Transverse colon (tissue), 4 donors: Measurements from ENCODE around the gene STAG1. TPM values are rescaled to one million over a fixed set of nuclear protein-coding genes. Genes with fewer than 3 reads are reported as not detected.
"Not testable (repeated sequence)": the region's sequence is repeated elsewhere in the genome, so short reads cannot be mapped to it uniquely, and the experiment has no call there.

ENCODE experiments used
- DNase-seq: peaks from one replicate; pipeline ENCODE4 v3.0.0-alpha.2; 2019
- H3K27ac ChIP-seq, 4 donors: fragments of 200-600 bp; sonication (generic); 2 replicates each; pipeline ENCODE4 v1.5.1; 2016 to 2018; ENCODE audit warnings: inconsistent platforms in 4 of 4
- H3K27me3 ChIP-seq: fragments of 200-600 bp; sonication (generic); 2 replicates; pipeline ENCODE4 v1.5.1; 2017; ENCODE audit warnings: inconsistent platforms
- H3K36me3 ChIP-seq, 4 donors: fragments of 200-600 bp; sonication (generic); 2 replicates each; pipeline ENCODE4 v1.5.1; 2017 to 2019; ENCODE audit warnings: inconsistent platforms in 4 of 4
- H3K4me1 ChIP-seq, 4 donors: fragments of 200-600 bp; sonication (generic); 2 replicates each; pipeline ENCODE4 v1.5.1; 2017 to 2020; ENCODE audit warnings: inconsistent platforms in 4 of 4
- H3K4me3 ChIP-seq, 4 donors: fragments of 200-600 bp; sonication (generic); 1 replicate in 1 of 4; 2 replicates in 3 of 4; pipeline versions ENCODE4 v1.5.1 to v1.6.1; 2017 to 2019; ENCODE audit warnings: inconsistent platforms in 4 of 4
- H3K9me3 ChIP-seq, 2 donors: fragments of 200-600 bp; sonication (generic); 2 replicates each; pipeline ENCODE4 v1.5.1; 2017 to 2019; ENCODE audit warnings: inconsistent platforms in 2 of 2
- CTCF ChIP-seq, 5 experiments: fragments of 200-600 bp in 3 of 5; fragments of 450-650 bp in 2 of 5; sonication (generic) in 3 of 5; IDR thresholded peaks; 1 replicate in 2 of 5; 2 replicates in 3 of 5; pipeline ENCODE4 v1.5.1; 2016 to 2017; ENCODE audit warnings: antibody characterized with exemption in 5 of 5, inconsistent platforms in 3 of 5, mild to moderate bottlenecking in 2 of 5, moderate library complexity in 1 of 5
- EP300 ChIP-seq: sonication (generic); formaldehyde crosslinking; IDR thresholded peaks from one replicate; pipeline ENCODE4 v1.6.1; 2017; ENCODE audit warnings: antibody characterized with exemption, low read depth
- POLR2A ChIP-seq: fragments of 450-650 bp; IDR thresholded peaks from one replicate; pipeline ENCODE4 v1.6.1; 2016; ENCODE audit warnings: antibody characterized with exemption, mild to moderate bottlenecking, moderate library complexity
- POLR2AphosphoS5 ChIP-seq, 3 donors: sonication (generic); formaldehyde crosslinking; IDR thresholded peaks; one replicate each; pipeline ENCODE4 v1.6.1; 2016; ENCODE audit warnings: antibody characterized with exemption in 3 of 3
- WGBS, 2 donors: methylation state at CpG; one replicate each; pipeline ENCODE4 v1.1.5; 2018; ENCODE audit warnings: low coverage in 1 of 2; 5-methylcytosine and 5-hydroxymethylcytosine counted together
- in situ Hi-C, 4 donors: fragments of 200-750 bp; cut with MboI; loops; one replicate each; pipeline versions ENCODE4 v1.15.0 to v1.15.1; 2017; ENCODE audit warnings: low sequenced_read_pairs in 3 of 4, low pct_ligation_motif_present in 1 of 4, low pct_unique_long_range_greater_than_20kb in 1 of 4
- intact Hi-C: fragments of 100-400 bp; cut with DNase I; formaldehyde crosslinking; loops from one replicate; pipeline ENCODE4 v1.15.1; 2023; ENCODE audit warnings: low total_unique reads
- total RNA-seq, 4 donors: library from RNA; depleted of rRNA; stranded (reverse); fragments of >200 nt; gene quantifications; one replicate each; pipeline ENCODE4 v1.1.0, GENCODE V29; 2016

The STAG1 gene
- total RNA-seq, 4 donors from 2014 or later, result 14.5 to 57.2 (median 42.2) TPM

- H3K4me3 ChIP-seq, result no peak overlapping the region
- intact Hi-C loops (no loop called here), in situ Hi-C loops (loop anchor here in 3 of 4 donors (10.0 to 25.0 kb wide), 4 partner anchors 293 to 632 kb away; no protein-coding TSS in a partner anchor)
- DNase-seq, result no peak
- WGBS, 2 donors, result 86 to 91% methylated on average over 4 to 6 of the region's 6 CpGs
- no peaks in the 10 kb centered on the region for H3K9me3 ChIP-seq
- no peaks in the 10 kb centered on the region for H3K4me1 ChIP-seq
- TF ChIP-seq EP300 (no peak), POLR2A (no peak), POLR2AphosphoS5 (IDR thresholded peaks at IDR 0.05) (no peak), CTCF (IDR thresholded peaks at IDR 0.05) (no peak)
- H3K27ac ChIP-seq, result no peak overlapping the region
- H3K27me3 ChIP-seq, result no peaks in the 10 kb centered on the region
- H3K36me3 ChIP-seq, result peaks cover 0 to 8% (median 0%) of the 10 kb centered on the region in 4 donors
Measured at GRCh38 chr3:136380530-136380929, 371.6 kb downstream of the STAG1 start.

GRCh38 chr3:136378011-136378410, 374.2 kb downstream of the STAG1 start:
- Histone ChIP-seq H3K27me3 (no peaks in the 10 kb centered on the region), H3K36me3 (peaks cover 0 to 12% (median 0%) of the 10 kb centered on the region in 4 donors), H3K4me3 (no peak overlapping the region), H3K4me1 (no peaks in the 10 kb centered on the region), H3K27ac (no peak overlapping the region), H3K9me3 (no peaks in the 10 kb centered on the region)
- 77 to 80% methylated on average over 1 of the region's 1 CpG for WGBS, 2 donors
- no peak for DNase-seq
- in situ Hi-C loops, result loop anchor here in 3 of 4 donors (25.0 kb wide), 3 partner anchors 291 to 634 kb away; no protein-coding TSS in a partner anchor
- TF ChIP-seq POLR2AphosphoS5 (IDR thresholded peaks at IDR 0.05), result no peak
- no peak for TF ChIP-seq CTCF (IDR thresholded peaks at IDR 0.05)
- no peak for TF ChIP-seq EP300
- intact Hi-C loops, result no loop called here

- Histone ChIP-seq H3K4me1 (no peaks in the 10 kb centered on the region), H3K4me3 (no peak overlapping the region), H3K27me3 (no peaks in the 10 kb centered on the region), H3K27ac (no peak overlapping the region), H3K9me3 (no peaks in the 10 kb centered on the region), H3K36me3 (peaks cover 0 to 12% (median 0%) of the 10 kb centered on the region in 4 donors)
- 72 to 84% methylated on average over 2 of the region's 2 CpGs for WGBS, 2 donors
- in situ Hi-C loops, result loop anchor here in 3 of 4 donors (25.0 kb wide), 3 partner anchors 290 to 635 kb away; no protein-coding TSS in a partner anchor
- no peak for TF ChIP-seq CTCF (IDR thresholded peaks at IDR 0.05)
- no peak for TF ChIP-seq POLR2AphosphoS5 (IDR thresholded peaks at IDR 0.05)
- DNase-seq, result no peak
- intact Hi-C loops, result no loop called here
Measured at GRCh38 chr3:136377508-136377907, 374.7 kb downstream of the STAG1 start.

- intact Hi-C loops, result not testable (repeated sequence)
- in situ Hi-C loops, result loop anchor here in 3 of 4 donors (25.0 kb wide), 3 partner anchors 288 to 637 kb away; no protein-coding TSS in a partner anchor
- 93 to 99% methylated on average over 5 of the region's 5 CpGs for WGBS, 2 donors
Measured at GRCh38 chr3:136375800-136376199, 376.4 kb downstream of the STAG1 start.

GRCh38 chr3:136366289-136366688, 385.9 kb downstream of the STAG1 start:
- Histone ChIP-seq H3K9me3 (no peaks in the 10 kb centered on the region), H3K36me3 (peaks cover 0 to 9% (median 2%) of the 10 kb centered on the region in 4 donors), H3K27me3 (no peaks in the 10 kb centered on the region), H3K27ac (no peak overlapping the region), H3K4me1 (no peaks in the 10 kb centered on the region), H3K4me3 (no peak overlapping the region)
- in situ Hi-C loops (no loop called here), intact Hi-C loops (no loop called here)
- TF ChIP-seq CTCF (IDR thresholded peaks at IDR 0.05) (no peak), EP300 (no peak), POLR2A (no peak), POLR2AphosphoS5 (IDR thresholded peaks at IDR 0.05) (no peak)
- DNase-seq, result no peak

More at GRCh38 chr3:136375800-136376199, 376.4 kb downstream of the STAG1 start:
- DNase-seq, H3K4me1 ChIP-seq, H3K27me3 ChIP-seq, H3K4me3 ChIP-seq, H3K9me3 ChIP-seq, H3K27ac ChIP-seq: not testable (repeated sequence)
- H3K36me3 ChIP-seq, result peaks cover 0 to 12% (median 0%) of the 10 kb centered on the region in 4 donors
